HG03442 (cell line): ENCODE results near the gene COASY.
"Not testable (repeated sequence)": the region's sequence is repeated elsewhere in the genome, so short reads cannot be mapped to it uniquely, and the experiment has no call there.

Experiments
- ATAC-seq: cut with Tn5 transposase; IDR thresholded peaks from one replicate; pipeline ENCODE4 v1.9.1; 2021; ENCODE audit warnings: mild to moderate bottlenecking, moderate library complexity; ENCODE audit not compliant: unreplicated experiment

COASY gene

DNA sequence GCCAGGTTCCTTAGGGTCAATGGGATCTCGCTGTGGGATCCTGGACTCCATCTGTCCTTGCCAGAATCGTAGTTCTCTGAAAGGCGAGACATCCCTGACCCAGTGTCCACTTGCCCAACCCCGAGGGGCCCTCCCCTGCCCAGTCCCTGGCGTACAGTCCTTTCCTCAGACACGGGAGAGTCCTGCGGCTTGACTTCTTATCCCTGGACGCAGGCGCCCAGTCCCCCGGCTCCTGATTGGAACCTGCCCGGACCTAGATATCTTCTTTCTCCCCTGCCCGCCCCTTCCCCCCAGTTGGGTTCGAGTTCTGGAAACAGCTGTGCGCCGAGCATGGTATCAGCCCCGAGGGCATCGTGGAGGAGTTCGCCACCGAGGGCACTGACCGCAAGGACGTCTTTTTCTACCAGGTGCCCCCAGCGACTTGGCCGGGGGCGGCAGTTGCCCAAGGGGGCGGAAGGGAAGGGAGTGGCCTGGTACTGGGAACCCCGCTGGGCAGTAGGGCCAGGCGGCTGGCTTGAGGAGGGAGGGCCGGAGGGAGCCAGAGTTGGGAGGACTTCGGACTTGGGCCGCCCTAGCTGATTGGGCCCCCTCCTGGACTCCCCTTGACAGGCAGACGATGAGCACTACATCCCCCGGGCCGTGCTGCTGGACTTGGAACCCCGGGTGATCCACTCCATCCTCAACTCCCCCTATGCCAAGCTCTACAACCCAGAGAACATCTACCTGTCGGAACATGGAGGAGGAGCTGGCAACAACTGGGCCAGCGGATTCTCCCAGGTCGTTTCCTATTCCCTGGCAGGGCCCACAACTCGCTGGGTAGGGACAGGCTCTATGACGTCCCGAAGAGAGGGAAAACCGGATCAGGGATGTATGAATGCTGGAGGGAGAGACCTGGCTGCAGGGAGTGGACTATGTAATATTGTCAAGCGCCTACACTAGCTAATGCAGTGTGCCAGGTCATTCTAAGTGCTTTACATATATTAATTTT is 48.2 kb downstream of the COASY start:
- ATAC-seq = not testable (repeated sequence)

DNA sequence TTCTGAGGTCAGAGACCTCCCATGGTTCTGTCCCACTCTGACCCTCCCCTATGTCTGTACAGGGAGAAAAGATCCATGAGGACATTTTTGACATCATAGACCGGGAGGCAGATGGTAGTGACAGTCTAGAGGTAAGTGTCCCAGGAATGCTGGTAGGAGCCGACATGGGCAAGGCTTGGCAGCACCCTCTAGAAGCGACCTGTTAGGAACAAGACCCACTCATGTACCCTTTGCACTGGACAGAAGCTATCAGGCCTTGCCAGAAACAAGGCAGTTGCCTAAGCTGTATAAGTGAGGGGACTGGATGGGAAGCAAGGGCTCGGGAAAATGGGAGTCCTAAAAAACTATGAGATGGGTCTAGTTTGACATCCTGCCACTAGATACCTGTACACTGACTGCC is 50.1 kb downstream of the COASY start:
- ATAC-seq = no peak

DNA sequence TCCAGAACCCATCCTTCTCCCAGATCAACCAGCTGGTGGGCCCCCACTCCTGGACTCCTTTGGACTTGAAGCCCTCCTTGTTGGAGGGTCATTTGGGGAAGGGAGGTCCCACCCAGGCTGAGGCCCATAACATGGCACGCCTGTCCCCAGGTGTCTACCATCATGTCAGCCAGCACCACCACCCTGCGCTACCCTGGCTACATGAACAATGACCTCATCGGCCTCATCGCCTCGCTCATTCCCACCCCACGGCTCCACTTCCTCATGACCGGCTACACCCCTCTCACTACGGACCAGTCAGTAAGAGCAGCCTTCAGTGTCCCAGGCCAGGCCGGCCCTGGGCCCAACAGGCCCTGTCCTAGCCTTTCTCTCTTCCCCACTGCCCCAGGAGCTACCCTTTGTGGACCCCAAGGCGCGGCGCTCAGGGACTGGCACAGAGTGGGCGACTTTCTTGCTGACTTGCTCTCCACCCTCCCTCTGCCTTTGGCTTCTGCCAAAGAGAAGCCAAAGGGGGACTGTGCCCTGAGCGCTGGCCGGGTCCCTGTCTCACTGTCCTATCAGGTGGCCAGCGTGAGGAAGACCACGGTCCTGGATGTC is 51.8 kb downstream of the COASY start:
- no peak for ATAC-seq
